Endothelial cell of umbilical vein (primary cell): ENCODE measurements around the gene MKNK1.

Experiments used
- EZH2 ChIP-seq: IDR thresholded peaks from 2 replicates; pipeline ENCODE4 v1.6.1; 2012; ENCODE audit warnings: borderline replicate concordance, low read depth, mild to moderate bottlenecking, moderate library complexity, low read length, inconsistent platforms; ENCODE audit not compliant: severe bottlenecking
- GATA2 ChIP-seq: IDR thresholded peaks from 2 replicates; pipeline ENCODE4 v1.7.0; 2011; ENCODE audit warnings: low read depth, mild to moderate bottlenecking, moderate library complexity, mixed read lengths, low read length; ENCODE audit not compliant: insufficient read length, insufficient read depth
- POLR2A ChIP-seq: IDR thresholded peaks from 2 replicates; pipeline ENCODE4 v1.6.1; 2012; ENCODE audit warnings: low read depth, mild to moderate bottlenecking, control low read depth, low read length
- POLR2AphosphoS5 ChIP-seq: IDR thresholded peaks from 2 replicates; pipeline ENCODE4 v1.6.1; 2012; ENCODE audit warnings: low read depth, mild to moderate bottlenecking, control low read depth, low read length, moderate library complexity; ENCODE audit not compliant: insufficient read depth
- TF ChIP-seq, protein P1 (sequence below), 2 donors: IDR thresholded peaks; 1 replicate in 1 of 2; 2 replicates in 1 of 2; pipeline ENCODE4 v1.5.1; 2011; ENCODE audit warnings: low read length in 2 of 2, mild to moderate bottlenecking in 2 of 2, moderate library complexity in 2 of 2, control low read depth in 1 of 2, inconsistent platforms in 1 of 2, low read depth in 1 of 2; ENCODE audit not compliant: insufficient read depth in 1 of 2; ENCODE audit errors: extremely low read depth in 1 of 2
- TF ChIP-seq, protein P2 (sequence below): IDR thresholded peaks from 2 replicates; pipeline ENCODE4 v1.6.1; 2011; ENCODE audit not compliant: insufficient read depth, insufficient read length

GRCh38 chr1:46605232-46605631, 1.2 kb upstream of the MKNK1 start:
- TF ChIP-seq, protein P1, sequence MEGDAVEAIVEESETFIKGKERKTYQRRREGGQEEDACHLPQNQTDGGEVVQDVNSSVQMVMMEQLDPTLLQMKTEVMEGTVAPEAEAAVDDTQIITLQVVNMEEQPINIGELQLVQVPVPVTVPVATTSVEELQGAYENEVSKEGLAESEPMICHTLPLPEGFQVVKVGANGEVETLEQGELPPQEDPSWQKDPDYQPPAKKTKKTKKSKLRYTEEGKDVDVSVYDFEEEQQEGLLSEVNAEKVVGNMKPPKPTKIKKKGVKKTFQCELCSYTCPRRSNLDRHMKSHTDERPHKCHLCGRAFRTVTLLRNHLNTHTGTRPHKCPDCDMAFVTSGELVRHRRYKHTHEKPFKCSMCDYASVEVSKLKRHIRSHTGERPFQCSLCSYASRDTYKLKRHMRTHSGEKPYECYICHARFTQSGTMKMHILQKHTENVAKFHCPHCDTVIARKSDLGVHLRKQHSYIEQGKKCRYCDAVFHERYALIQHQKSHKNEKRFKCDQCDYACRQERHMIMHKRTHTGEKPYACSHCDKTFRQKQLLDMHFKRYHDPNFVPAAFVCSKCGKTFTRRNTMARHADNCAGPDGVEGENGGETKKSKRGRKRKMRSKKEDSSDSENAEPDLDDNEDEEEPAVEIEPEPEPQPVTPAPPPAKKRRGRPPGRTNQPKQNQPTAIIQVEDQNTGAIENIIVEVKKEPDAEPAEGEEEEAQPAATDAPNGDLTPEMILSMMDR (IDR thresholded peaks at IDR 0.05; ENCODE audit: extremely low read depth in 1 of 2, insufficient read depth in 1 of 2, low read depth in 1 of 2, low read length in 2 of 2), result no peak
- TF ChIP-seq POLR2A, result no peak
- TF ChIP-seq GATA2, result no peak
- no peak for TF ChIP-seq POLR2AphosphoS5
- TF ChIP-seq, protein P2, sequence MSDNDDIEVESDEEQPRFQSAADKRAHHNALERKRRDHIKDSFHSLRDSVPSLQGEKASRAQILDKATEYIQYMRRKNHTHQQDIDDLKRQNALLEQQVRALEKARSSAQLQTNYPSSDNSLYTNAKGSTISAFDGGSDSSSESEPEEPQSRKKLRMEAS, result no peak
- TF ChIP-seq EZH2, result no peak
